Renal cortical epithelial cell (primary cell): ENCODE results near the gene SHCBP1. TPM values are rescaled to one million over a fixed set of nuclear protein-coding genes. Genes with fewer than 3 reads are reported as not detected.

Experiments used
- DNase-seq: peaks from one replicate; pipeline ENCODE4 v3.0.0-alpha.2; 2011; ENCODE audit warnings: low read depth
- total RNA-seq: library from RNA; depleted of rRNA; stranded (reverse); fragments of >200 nt; gene quantifications from 2 replicates; pipeline ENCODE4 v1.2.3, GENCODE V29; 2014

Gene SHCBP1
- total RNA-seq, 1 donor from 2014 or later, result 0.85 TPM

- no peak for DNase-seq
Observed at GRCh38 chr16:46614006-46614405, 7.2 kb downstream of the SHCBP1 start.

DNA sequence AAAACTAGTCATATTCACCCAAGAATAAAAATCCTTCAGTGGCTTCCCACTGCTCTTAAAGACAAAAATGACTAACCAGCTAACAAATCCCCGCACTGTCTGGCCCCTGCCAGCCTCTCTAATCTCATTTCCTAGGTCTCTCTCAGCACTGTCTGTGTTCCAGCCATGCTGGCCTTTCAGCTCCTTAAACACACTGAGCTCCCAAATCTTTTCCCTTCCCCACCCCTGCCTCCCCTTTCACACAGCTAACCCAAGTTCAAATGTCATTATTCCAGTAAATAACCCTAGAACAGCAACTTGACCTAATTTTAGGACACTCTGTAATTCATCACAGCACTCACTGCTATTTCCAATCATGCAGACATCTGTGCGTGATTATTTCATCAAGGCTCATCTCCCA, 7.8 kb downstream of the SHCBP1 start:
- no peak for DNase-seq

- no peak for DNase-seq
Observed at GRCh38 chr16:46612121-46612520, 9.1 kb downstream of the SHCBP1 start.

- peak; percentile 73 for DNase-seq
Observed at GRCh38 chr16:46607529-46607928, 13.7 kb downstream of the SHCBP1 start.

DNA sequence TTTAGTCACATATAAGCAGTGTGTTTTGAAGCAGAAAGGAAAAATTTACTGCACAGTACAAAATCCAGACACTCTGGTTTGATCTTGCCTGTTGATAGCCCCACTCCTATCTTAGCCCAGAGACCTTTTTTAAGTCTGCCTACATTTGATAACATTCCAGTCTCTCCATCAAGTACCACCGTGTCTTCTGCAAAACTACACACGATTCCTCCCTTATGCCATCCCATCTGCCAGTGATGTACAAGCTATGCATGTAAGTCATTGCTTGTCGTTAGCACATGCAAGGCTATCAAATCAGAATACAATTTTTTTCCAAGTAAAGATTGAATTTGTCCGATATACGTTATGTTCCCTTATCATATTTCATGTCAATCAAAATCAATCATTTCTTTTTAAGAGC, 14.9 kb downstream of the SHCBP1 start:
- no peak for DNase-seq

DNA sequence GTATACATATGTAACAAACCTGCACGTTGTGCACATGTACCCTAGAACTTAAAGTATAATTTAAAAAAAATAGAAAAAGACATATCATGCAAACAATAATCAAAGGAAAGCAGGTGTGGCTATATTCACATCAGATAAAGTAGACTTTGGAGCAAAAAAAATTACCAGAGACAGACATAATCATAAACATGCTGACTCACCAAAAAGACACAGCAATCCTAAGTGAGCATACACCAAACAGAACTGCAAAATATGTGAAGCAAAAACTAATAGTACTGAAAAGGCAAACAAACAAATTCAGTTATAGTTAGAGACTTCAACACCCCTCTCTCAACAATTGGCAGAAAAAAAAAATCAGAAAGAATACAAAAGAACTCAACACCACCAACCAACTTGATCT, 29.9 kb downstream of the SHCBP1 start:
- no peak for DNase-seq

GRCh38 chr16:46586011-46586577, 35.1 kb downstream of the SHCBP1 start:
- no peak for DNase-seq

DNA sequence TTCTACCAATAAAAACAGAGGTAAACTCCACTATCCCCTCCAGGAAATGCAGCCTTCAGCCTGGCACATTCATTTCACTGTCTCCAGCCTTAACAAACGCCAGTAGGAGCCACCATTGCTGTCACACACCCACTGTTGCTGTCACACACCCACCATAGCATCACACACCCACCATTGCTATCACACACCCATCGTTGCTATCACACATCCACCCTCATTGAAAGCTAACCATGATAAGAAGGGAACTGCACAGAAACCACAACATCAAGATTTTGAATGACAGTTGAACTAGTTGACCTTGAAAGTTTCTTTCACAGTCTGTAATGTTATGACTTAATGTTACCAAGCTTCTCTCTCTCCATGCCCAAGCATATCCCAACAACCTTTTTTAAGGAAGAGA, 38.1 kb downstream of the SHCBP1 start:
- DNase-seq, result no peak

- no peak for DNase-seq
Observed at GRCh38 chr16:46582313-46582712, 38.9 kb downstream of the SHCBP1 start.

GRCh38 chr16:46577988-46578579, 43.1 kb downstream of the SHCBP1 start:
- no peak for DNase-seq

- no peak for DNase-seq
Observed at GRCh38 chr16:46573834-46574159, 47.4 kb downstream of the SHCBP1 start.

DNA sequence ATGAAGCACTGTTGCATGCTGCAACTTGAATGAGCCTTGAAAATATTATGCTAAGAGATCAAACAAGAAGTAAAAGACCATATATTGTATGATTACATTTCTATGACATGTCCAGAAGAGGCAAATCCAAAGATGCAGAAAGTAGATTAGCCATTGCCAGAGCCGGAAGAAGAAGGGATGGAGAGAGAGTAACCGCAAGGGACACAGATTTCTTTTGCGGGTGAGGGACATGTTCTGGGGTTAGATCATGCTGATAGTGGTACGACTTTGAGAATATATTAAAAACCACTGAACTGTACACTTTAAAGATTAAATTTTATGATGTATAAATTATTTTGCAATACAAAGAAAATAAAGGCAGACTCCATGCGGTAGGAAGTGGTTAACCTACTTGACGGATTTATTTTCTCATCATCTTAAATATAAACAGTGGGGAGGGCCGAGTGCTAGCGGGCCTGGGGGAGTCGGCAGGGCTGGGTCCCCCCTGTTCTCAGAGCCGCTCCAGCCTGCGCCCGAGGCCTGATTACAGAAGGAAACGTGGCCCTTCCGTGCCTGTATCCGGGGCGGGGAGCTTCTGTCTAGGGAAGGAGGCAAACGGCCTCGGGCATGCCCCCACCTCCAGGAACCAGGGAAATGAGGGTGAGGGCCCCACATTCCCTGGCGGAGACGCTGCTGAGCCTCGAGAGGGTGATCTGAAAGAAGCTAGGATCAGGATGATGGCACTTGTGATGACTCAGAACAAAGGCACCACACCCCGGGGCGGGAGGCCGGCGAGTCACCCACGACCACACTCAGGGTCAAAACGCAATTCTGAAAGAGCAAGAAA, 48.0 kb downstream of the SHCBP1 start:
- peak; percentile 35 for DNase-seq

DNA sequence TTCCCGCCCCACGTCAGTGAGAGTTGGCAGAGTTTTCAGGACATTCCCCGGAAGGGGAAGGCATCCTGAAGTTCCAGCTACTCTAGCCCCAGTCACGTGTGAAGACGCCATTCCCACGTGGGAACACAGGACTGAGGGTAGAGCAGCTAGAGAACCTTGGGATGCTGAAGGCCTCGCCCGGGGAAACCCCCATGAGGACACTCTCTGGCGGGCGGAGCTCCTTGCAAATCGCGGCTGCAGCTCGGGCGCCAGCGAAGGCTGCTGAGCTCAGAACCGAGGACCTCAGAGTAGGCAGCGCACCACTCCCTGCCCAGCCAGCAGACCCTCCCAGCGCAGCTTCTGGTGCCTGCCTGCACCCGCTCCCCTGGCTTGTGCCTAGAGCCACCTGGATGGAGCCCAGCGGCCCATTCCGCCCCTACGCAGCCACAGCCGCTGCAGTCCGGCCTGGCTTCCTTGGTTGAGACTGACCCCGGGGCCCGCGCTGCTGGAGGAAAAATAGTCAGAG, 51.9 kb downstream of the SHCBP1 start:
- DNase-seq, result no peak

GRCh38 chr16:46568472-46569230, 52.5 kb downstream of the SHCBP1 start:
- no peak for DNase-seq

GRCh38 chr16:46562979-46563378, 58.2 kb downstream of the SHCBP1 start:
- no peak for DNase-seq

- DNase-seq, result no peak
Observed at GRCh38 chr16:46558018-46558417, 63.2 kb downstream of the SHCBP1 start.

DNA sequence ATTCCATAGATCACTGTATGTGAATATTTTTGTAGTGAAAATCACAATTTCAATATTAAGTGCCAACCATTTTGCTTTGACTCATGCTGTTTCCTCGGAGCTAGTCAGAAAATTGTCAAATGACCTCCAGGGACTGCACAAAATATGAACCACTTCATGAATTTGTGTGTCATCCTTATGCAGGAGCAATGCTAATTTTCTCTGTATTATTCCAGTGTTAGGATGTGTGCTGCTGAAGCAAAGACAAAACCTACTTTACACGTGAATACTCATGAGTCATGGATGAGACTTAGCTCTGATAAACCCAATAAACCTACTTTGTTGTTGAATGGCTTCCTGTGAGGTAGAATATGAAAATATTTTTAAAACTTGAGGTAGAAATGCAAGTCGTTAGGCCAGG, 65.2 kb downstream of the SHCBP1 start:
- DNase-seq, result no peak

DNA sequence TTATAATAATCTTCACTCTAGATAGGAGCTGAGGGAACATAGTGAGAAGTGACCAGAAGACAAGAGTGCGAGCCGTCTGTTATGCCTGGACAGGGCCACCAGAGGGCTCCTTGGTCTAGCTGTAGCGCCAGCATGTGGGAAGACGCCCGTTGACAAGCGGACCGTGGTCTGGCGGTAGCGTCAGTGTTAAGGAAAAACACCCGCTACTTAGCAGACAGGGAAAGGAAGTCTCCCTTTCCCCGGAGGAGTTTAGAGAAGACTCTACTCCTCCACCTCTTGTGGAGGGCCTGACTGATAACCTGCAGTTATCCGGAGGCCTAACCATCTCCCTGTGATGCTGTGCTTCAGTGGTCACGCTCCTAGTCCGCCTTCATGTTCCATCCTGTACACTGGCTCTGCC, 66.7 kb downstream of the SHCBP1 start:
- peak; percentile 56 for DNase-seq

DNA sequence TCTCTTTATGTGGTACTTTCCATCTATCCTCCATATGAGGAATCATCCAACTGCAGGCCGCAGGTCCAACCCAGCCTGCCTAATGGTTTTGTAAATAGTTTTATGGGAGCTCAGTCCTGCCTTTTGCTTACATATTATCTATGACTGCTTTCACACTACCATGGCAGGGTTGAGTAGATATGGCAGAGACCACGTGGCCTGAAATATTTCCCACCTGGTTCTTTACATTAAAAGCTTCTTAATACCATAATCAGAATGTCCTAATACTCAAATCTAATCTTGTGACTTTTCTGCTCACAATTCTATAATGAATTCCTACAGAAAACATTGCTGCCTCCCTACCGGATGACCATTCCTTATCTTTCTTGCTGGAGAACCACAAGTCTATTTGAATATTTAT, 71.7 kb downstream of the SHCBP1 start:
- DNase-seq, result no peak
